Mesendoderm (in vitro differentiated cells): ENCODE data around the gene TWF1.
"Not testable (repeated sequence)": the region's sequence is repeated elsewhere in the genome, so short reads cannot be mapped to it uniquely, and the experiment has no call there.

Experiments used
- DNase-seq: peaks from one replicate; pipeline ENCODE4 v3.0.0; 2013
- H2AK5ac ChIP-seq: 2 replicates; pipeline ENCODE4 v1.6.1; 2013; ENCODE audit warnings: low read length, inconsistent platforms
- H2BK120ac ChIP-seq: 2 replicates; pipeline ENCODE4 v1.6.1; 2013; ENCODE audit warnings: low read depth, mild to moderate bottlenecking, low read length, moderate library complexity, mixed read lengths
- H2BK15ac ChIP-seq: replicated peaks from 2 replicates; pipeline ENCODE4 v1.6.1; 2013; ENCODE audit warnings: low read depth, mild to moderate bottlenecking, moderate library complexity
- H2BK5ac ChIP-seq: 2 replicates; pipeline ENCODE4 v1.6.1; 2013; ENCODE audit warnings: low read length, inconsistent platforms
- H3K18ac ChIP-seq: 2 replicates; pipeline ENCODE4 v1.6.1; 2013; ENCODE audit warnings: mild to moderate bottlenecking, low read length, mixed read lengths
- H3K23ac ChIP-seq: one replicate; pipeline ENCODE4 v1.6.1; 2013; ENCODE audit warnings: low read length
- H3K27ac ChIP-seq: 2 replicates; pipeline ENCODE4 v1.5.1; 2013; ENCODE audit warnings: low read depth, mild to moderate bottlenecking, inconsistent platforms, low read length, moderate library complexity
- H3K27me3 ChIP-seq: 2 replicates; pipeline ENCODE4 v1.6.1; 2013; ENCODE audit warnings: low read length, control low read depth, mild to moderate bottlenecking, inconsistent platforms; ENCODE audit not compliant: insufficient read depth, poor library complexity
- H3K36me3 ChIP-seq: 2 replicates; pipeline ENCODE4 v1.6.1; 2013; ENCODE audit warnings: low read length, inconsistent platforms; ENCODE audit not compliant: control insufficient read depth, insufficient read depth
- H3K4ac ChIP-seq: one replicate; pipeline ENCODE4 v1.6.1; 2013; ENCODE audit warnings: low read depth, mild to moderate bottlenecking, low read length, moderate library complexity
- H3K4me1 ChIP-seq: 2 replicates; pipeline ENCODE4 v1.6.1; 2013; ENCODE audit warnings: low read depth, low read length, inconsistent platforms; ENCODE audit not compliant: control insufficient read depth
- H3K4me2 ChIP-seq: 2 replicates; pipeline ENCODE4 v1.6.1; 2013; ENCODE audit warnings: low read length
- H3K4me3 ChIP-seq: 2 replicates; pipeline ENCODE4 v1.5.1; 2013; ENCODE audit warnings: mild to moderate bottlenecking, low read length
- H3K56ac ChIP-seq: one replicate; pipeline ENCODE4 v1.6.1; 2013; ENCODE audit warnings: low read length
- H3K79me1 ChIP-seq: 2 replicates; pipeline ENCODE4 v1.6.1; 2013; ENCODE audit warnings: low read length, inconsistent platforms
- H3K79me2 ChIP-seq: 2 replicates; pipeline ENCODE4 v1.6.1; 2013; ENCODE audit warnings: mild to moderate bottlenecking, low read length; ENCODE audit not compliant: control insufficient read depth, insufficient read depth
- H3K9ac ChIP-seq: 2 replicates; pipeline ENCODE4 v1.6.1; 2013; ENCODE audit warnings: low read length, inconsistent platforms
- H4K5ac ChIP-seq: one replicate; pipeline ENCODE4 v1.6.1; 2013; ENCODE audit warnings: low read length
- H4K8ac ChIP-seq: one replicate; pipeline ENCODE4 v1.6.1; 2013; ENCODE audit warnings: low read depth, mild to moderate bottlenecking, control low read depth, low read length, moderate library complexity
- whole genome bisulfite sequencing: extraction: QIAGEN DNeasy Blood & Tissue Kit; methylation state at CpG from one replicate; pipeline ENCODE4 v1.1.7; 2013; ENCODE audit warnings: low lambda C conversion rate, missing lambda C conversion rate; ENCODE audit not compliant: insufficient coverage; ENCODE audit errors: extremely low coverage; 5-methylcytosine and 5-hydroxymethylcytosine counted together

Gene TWF1

GRCh38 chr12:43758728-43759563 is 47.2 kb downstream of the TWF1 start, which contains the start of the genes IRAK4 and PUS7L:
Gene IRAK4, plus strand, starts transcription at chr12:43758951. Its CDS starts 9,161 bp downstream, at chr12:43768112.
Gene PUS7L, minus strand, starts transcription at chr12:43758790. Its CDS starts 3,545 bp downstream, at chr12:43755245.
- Histone ChIP-seq H3K27ac (peak within 1 kb of the TSS; percentile 63), H4K5ac (no peak within 1 kb of the TSS), H2BK5ac (no peak within 1 kb of the TSS), H3K4me3 (peak within 1 kb of the TSS; percentile 66), H3K4ac (no peak within 1 kb of the TSS), H3K18ac (peak within 1 kb of the TSS; percentile 16), H3K27me3 (no peaks in the 10 kb centered on the region), H3K36me3 (no peaks in the 10 kb centered on the region), H2AK5ac (no peak within 1 kb of the TSS), H3K4me1 (no peaks in the 10 kb centered on the region), H3K56ac (peak within 1 kb of the TSS; percentile 90), H3K79me1 (peaks cover 4% of the 10 kb centered on the region), H2BK15ac (no peak within 1 kb of the TSS), H2BK120ac (no peak within 1 kb of the TSS), H3K79me2 (no peaks in the 10 kb centered on the region), H4K8ac (no peak within 1 kb of the TSS), H3K9ac (peak within 1 kb of the TSS; percentile 78), H3K23ac (no peak within 1 kb of the TSS), H3K4me2 (peak within 1 kb of the TSS; percentile 70)
- peak; percentile 98 for DNase-seq
- WGBS = no CpG with 5 or more reads among the region's 54 CpGs

- Histone ChIP-seq H3K79me2 (no peaks in the 10 kb centered on the region), H3K79me1 (peaks cover 4% of the 10 kb centered on the region), H2BK5ac (no peak overlapping the region), H4K8ac (no peak overlapping the region), H3K4me1 (no peaks in the 10 kb centered on the region), H2AK5ac (no peak overlapping the region), H3K56ac (peak overlapping the region; percentile 90), H3K18ac (no peak overlapping the region), H3K4ac (no peak overlapping the region), H3K23ac (no peak overlapping the region), H3K27me3 (no peaks in the 10 kb centered on the region), H2BK120ac (no peak overlapping the region), H3K4me2 (peak overlapping the region; percentile 70), H3K36me3 (no peaks in the 10 kb centered on the region), H3K4me3 (peak overlapping the region; percentile 66), H3K9ac (peak overlapping the region; percentile 78), H3K27ac (no peak overlapping the region), H4K5ac (no peak overlapping the region), H2BK15ac (no peak overlapping the region)
- peak; percentile 41 for DNase-seq
- WGBS = no CpG with 5 or more reads among the region's 18 CpGs
These were observed 47.8 kb downstream of the TWF1 start for GRCh38 chr12:43758247-43758727.

GRCh38 chr12:43754015-43754414 is 52.1 kb downstream of the TWF1 start:
- H3K9ac ChIP-seq = no peak overlapping the region
- no peak overlapping the region for H3K18ac ChIP-seq
- no peak overlapping the region for H3K4me3 ChIP-seq
- H3K4me2 ChIP-seq = no peak overlapping the region
- H2BK5ac ChIP-seq = no peak overlapping the region
- H2BK15ac ChIP-seq = no peak overlapping the region
- H3K79me2 ChIP-seq = no peaks in the 10 kb centered on the region
- H4K8ac ChIP-seq = no peak overlapping the region
- no peak for DNase-seq
- peaks cover 2% of the 10 kb centered on the region for H3K79me1 ChIP-seq
- no peak overlapping the region for H2BK120ac ChIP-seq
- no peak overlapping the region for H4K5ac ChIP-seq
- H3K4me1 ChIP-seq = no peaks in the 10 kb centered on the region
- no peaks in the 10 kb centered on the region for H3K36me3 ChIP-seq
- no peak overlapping the region for H3K27ac ChIP-seq
- H2AK5ac ChIP-seq = no peak overlapping the region
- no peak overlapping the region for H3K4ac ChIP-seq
- no peak overlapping the region for H3K56ac ChIP-seq
- no peak overlapping the region for H3K23ac ChIP-seq
- no peaks in the 10 kb centered on the region for H3K27me3 ChIP-seq
- 100% methylated on average over 1 of the region's 3 CpGs for WGBS

GRCh38 chr12:43751360-43751759 is 54.8 kb downstream of the TWF1 start:
- H3K79me1 ChIP-seq, H3K18ac ChIP-seq, H3K4me2 ChIP-seq, H4K5ac ChIP-seq, H3K23ac ChIP-seq, H3K36me3 ChIP-seq, DNase-seq, H3K27ac ChIP-seq, H4K8ac ChIP-seq, H2BK5ac ChIP-seq, H3K56ac ChIP-seq, H3K4me3 ChIP-seq, H3K27me3 ChIP-seq, H2BK120ac ChIP-seq, H3K9ac ChIP-seq, H2AK5ac ChIP-seq, H2BK15ac ChIP-seq, H3K79me2 ChIP-seq, H3K4ac ChIP-seq, H3K4me1 ChIP-seq: not testable (repeated sequence)
- no CpG with 5 or more reads among the region's 6 CpGs for WGBS

- Histone ChIP-seq H3K4me3 (no peak overlapping the region), H3K56ac (no peak overlapping the region), H3K9ac (no peak overlapping the region), H2BK5ac (no peak overlapping the region), H3K4me1 (no peaks in the 10 kb centered on the region), H3K18ac (no peak overlapping the region), H2BK120ac (no peak overlapping the region), H3K4me2 (no peak overlapping the region), H4K8ac (no peak overlapping the region), H3K36me3 (no peaks in the 10 kb centered on the region), H3K79me1 (no peaks in the 10 kb centered on the region), H2BK15ac (no peak overlapping the region), H2AK5ac (no peak overlapping the region), H3K23ac (no peak overlapping the region), H4K5ac (no peak overlapping the region), H3K4ac (no peak overlapping the region), H3K27ac (no peak overlapping the region), H3K79me2 (no peaks in the 10 kb centered on the region), H3K27me3 (no peaks in the 10 kb centered on the region)
- DNase-seq = no peak
- WGBS = no CpG with 5 or more reads among the region's 3 CpGs
These were observed 55.3 kb downstream of the TWF1 start for GRCh38 chr12:43750814-43751213.
